Measurements from ENCODE around the gene PRKN.

The PRKN gene

GRCh38 chr6:162481938-162482337 lies 245.6 kb downstream of the PRKN start:
- Histone ChIP-seq H3K27ac (ENCODE audit: low read length) (no peak overlapping the region), H3K4me3 (ENCODE audit: low read depth in 1 of 2, low read length in 2 of 2) (no peak overlapping the region), H3K9me3 (ENCODE audit: insufficient read depth, low read length, severe bottlenecking) (no peaks in the 10 kb centered on the region), H4K20me1 (ENCODE audit: insufficient read depth, low read length) (no peaks in the 10 kb centered on the region), H2AFZ (ENCODE audit: low read depth, low read length) (no peak overlapping the region), H3K4me1 (ENCODE audit: insufficient read depth, low read length) (no peaks in the 10 kb centered on the region), H3K4me2 (ENCODE audit: insufficient read depth, low read length) (no peak overlapping the region), H3K9ac (ENCODE audit: low read depth, low read length) (no peak overlapping the region), H3K36me3 (ENCODE audit: insufficient read depth, low read length) (no peaks in the 10 kb centered on the region), H3K79me2 (ENCODE audit: insufficient read depth, low read length) (no peaks in the 10 kb centered on the region), H3K27me3 (ENCODE audit: insufficient read depth, low read length, poor library complexity) (no peaks in the 10 kb centered on the region)
- no peak for DNase-seq
- no peak for ATAC-seq (ENCODE audit: insufficient read depth, low read depth)
- TF ChIP-seq, protein P1, sequence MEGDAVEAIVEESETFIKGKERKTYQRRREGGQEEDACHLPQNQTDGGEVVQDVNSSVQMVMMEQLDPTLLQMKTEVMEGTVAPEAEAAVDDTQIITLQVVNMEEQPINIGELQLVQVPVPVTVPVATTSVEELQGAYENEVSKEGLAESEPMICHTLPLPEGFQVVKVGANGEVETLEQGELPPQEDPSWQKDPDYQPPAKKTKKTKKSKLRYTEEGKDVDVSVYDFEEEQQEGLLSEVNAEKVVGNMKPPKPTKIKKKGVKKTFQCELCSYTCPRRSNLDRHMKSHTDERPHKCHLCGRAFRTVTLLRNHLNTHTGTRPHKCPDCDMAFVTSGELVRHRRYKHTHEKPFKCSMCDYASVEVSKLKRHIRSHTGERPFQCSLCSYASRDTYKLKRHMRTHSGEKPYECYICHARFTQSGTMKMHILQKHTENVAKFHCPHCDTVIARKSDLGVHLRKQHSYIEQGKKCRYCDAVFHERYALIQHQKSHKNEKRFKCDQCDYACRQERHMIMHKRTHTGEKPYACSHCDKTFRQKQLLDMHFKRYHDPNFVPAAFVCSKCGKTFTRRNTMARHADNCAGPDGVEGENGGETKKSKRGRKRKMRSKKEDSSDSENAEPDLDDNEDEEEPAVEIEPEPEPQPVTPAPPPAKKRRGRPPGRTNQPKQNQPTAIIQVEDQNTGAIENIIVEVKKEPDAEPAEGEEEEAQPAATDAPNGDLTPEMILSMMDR (IDR thresholded peaks at IDR 0.05; ENCODE audit: borderline replicate concordance, extremely low read depth, low read length, poor library complexity, severe bottlenecking): no peak
- no peak for TF ChIP-seq EZH2 (IDR thresholded peaks at IDR 0.05; ENCODE audit: borderline replicate concordance, low read depth, low read length, severe bottlenecking)

- Histone ChIP-seq H3K36me3 (ENCODE audit: insufficient read depth, low read length) (no peaks in the 10 kb centered on the region), H3K9me3 (ENCODE audit: insufficient read depth, low read length, severe bottlenecking) (no peaks in the 10 kb centered on the region)
- no peak for ATAC-seq (ENCODE audit: insufficient read depth, low read depth)
Observed at GRCh38 chr6:162481320-162481719, 246.2 kb downstream of the PRKN start.

DNA sequence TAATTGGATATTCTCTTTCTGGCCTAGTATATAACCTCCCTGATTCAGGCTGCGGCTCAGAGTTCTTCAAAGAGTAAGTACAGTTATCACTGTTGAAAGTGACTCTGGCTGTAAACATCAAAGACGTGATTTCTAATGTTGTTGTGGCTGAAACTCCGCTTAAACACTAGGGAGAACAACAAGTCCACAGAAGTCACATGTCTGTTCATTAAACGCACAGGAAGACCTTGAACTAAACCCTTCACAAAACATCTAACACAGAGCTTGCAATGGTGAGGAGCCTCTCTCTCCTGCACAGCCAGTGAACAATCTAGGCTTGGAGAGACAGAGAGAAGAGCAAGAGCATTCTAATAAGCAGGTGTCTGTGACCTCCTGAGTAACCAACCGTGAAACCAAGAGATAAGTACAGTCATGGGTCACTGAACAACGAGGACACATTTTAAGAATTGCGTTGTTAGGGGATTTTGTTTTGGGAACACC lies 249.3 kb downstream of the PRKN start:
- no peak overlapping the region for H3K4me3 ChIP-seq (ENCODE audit: low read depth in 1 of 2, low read length in 2 of 2)
- H3K36me3 ChIP-seq (ENCODE audit: insufficient read depth, low read length): no peaks in the 10 kb centered on the region
- H2AFZ ChIP-seq (ENCODE audit: low read depth, low read length): no peak overlapping the region
- H3K4me2 ChIP-seq (ENCODE audit: insufficient read depth, low read length): no peak overlapping the region
- ATAC-seq (ENCODE audit: insufficient read depth, low read depth): no peak
- no peaks in the 10 kb centered on the region for H4K20me1 ChIP-seq (ENCODE audit: insufficient read depth, low read length)
- TF ChIP-seq, protein P1 (IDR thresholded peaks at IDR 0.05; ENCODE audit: borderline replicate concordance, extremely low read depth, low read length, poor library complexity, severe bottlenecking): no peak
- no peak for TF ChIP-seq EZH2 (IDR thresholded peaks at IDR 0.05; ENCODE audit: borderline replicate concordance, low read depth, low read length, severe bottlenecking)
- no peaks in the 10 kb centered on the region for H3K4me1 ChIP-seq (ENCODE audit: insufficient read depth, low read length)
- H3K9ac ChIP-seq (ENCODE audit: low read depth, low read length): no peak overlapping the region
- no peaks in the 10 kb centered on the region for H3K79me2 ChIP-seq (ENCODE audit: insufficient read depth, low read length)
- no peak overlapping the region for H3K27ac ChIP-seq (ENCODE audit: low read length)
- no peaks in the 10 kb centered on the region for H3K27me3 ChIP-seq (ENCODE audit: insufficient read depth, low read length, poor library complexity)
- no peaks in the 10 kb centered on the region for H3K9me3 ChIP-seq (ENCODE audit: insufficient read depth, low read length, severe bottlenecking)
- DNase-seq: no peak

More at GRCh38 chr6:162481320-162481719, 246.2 kb downstream of the PRKN start:
- no peak overlapping the region for H3K4me2 ChIP-seq (ENCODE audit: insufficient read depth, low read length)
- no peaks in the 10 kb centered on the region for H4K20me1 ChIP-seq (ENCODE audit: insufficient read depth, low read length)
- H2AFZ ChIP-seq (ENCODE audit: low read depth, low read length): no peak overlapping the region
- no peak overlapping the region for H3K4me3 ChIP-seq (ENCODE audit: low read depth in 1 of 2, low read length in 2 of 2)
- H3K4me1 ChIP-seq (ENCODE audit: insufficient read depth, low read length): no peaks in the 10 kb centered on the region
- no peak for DNase-seq
- H3K79me2 ChIP-seq (ENCODE audit: insufficient read depth, low read length): no peaks in the 10 kb centered on the region
- H3K27ac ChIP-seq (ENCODE audit: low read length): no peak overlapping the region
- no peak for TF ChIP-seq EZH2 (IDR thresholded peaks at IDR 0.05; ENCODE audit: borderline replicate concordance, low read depth, low read length, severe bottlenecking)
- TF ChIP-seq, protein P1 (IDR thresholded peaks at IDR 0.05; ENCODE audit: borderline replicate concordance, extremely low read depth, low read length, poor library complexity, severe bottlenecking): no peak
- H3K9ac ChIP-seq (ENCODE audit: low read depth, low read length): no peak overlapping the region
- no peaks in the 10 kb centered on the region for H3K27me3 ChIP-seq (ENCODE audit: insufficient read depth, low read length, poor library complexity)

GRCh38 chr6:162474722-162475121 lies 252.8 kb downstream of the PRKN start:
- H3K4me2 ChIP-seq (ENCODE audit: insufficient read depth, low read length): no peak overlapping the region
- H3K27ac ChIP-seq (ENCODE audit: low read length): no peak overlapping the region
- no peak overlapping the region for H3K4me3 ChIP-seq (ENCODE audit: low read depth in 1 of 2, low read length in 2 of 2)
- H4K20me1 ChIP-seq (ENCODE audit: insufficient read depth, low read length): no peaks in the 10 kb centered on the region
- TF ChIP-seq, protein P1 (IDR thresholded peaks at IDR 0.05; ENCODE audit: borderline replicate concordance, extremely low read depth, low read length, poor library complexity, severe bottlenecking): no peak
- TF ChIP-seq EZH2 (IDR thresholded peaks at IDR 0.05; ENCODE audit: borderline replicate concordance, low read depth, low read length, severe bottlenecking): no peak
- no peaks in the 10 kb centered on the region for H3K36me3 ChIP-seq (ENCODE audit: insufficient read depth, low read length)
- no peak for ATAC-seq (ENCODE audit: insufficient read depth, low read depth)
- no peaks in the 10 kb centered on the region for H3K79me2 ChIP-seq (ENCODE audit: insufficient read depth, low read length)
- no peak for DNase-seq
- H3K9me3 ChIP-seq (ENCODE audit: insufficient read depth, low read length, severe bottlenecking): no peaks in the 10 kb centered on the region
- no peaks in the 10 kb centered on the region for H3K27me3 ChIP-seq (ENCODE audit: insufficient read depth, low read length, poor library complexity)
- H2AFZ ChIP-seq (ENCODE audit: low read depth, low read length): no peak overlapping the region
- no peak overlapping the region for H3K9ac ChIP-seq (ENCODE audit: low read depth, low read length)
- no peaks in the 10 kb centered on the region for H3K4me1 ChIP-seq (ENCODE audit: insufficient read depth, low read length)

Data from DND-41 (cell line).